Bronchial epithelial cell (primary cell): Measurements from ENCODE around the gene ZNF669. TPM values are rescaled to one million over a fixed set of nuclear protein-coding genes. Genes with fewer than 3 reads are reported as not detected.

Experiments
- DNase-seq: peaks from one replicate; pipeline ENCODE4 v3.0.0-alpha.2; 2010; ENCODE audit warnings: low read depth
- FAIRE-seq: peaks from 2 replicates; lab custom pipeline; 2011; peaks lifted over from hg19 to GRCh38; lab: Jason Lieb, UNC
- H3K27me3 ChIP-seq: 2 replicates; pipeline ENCODE4 v1.5.1; 2011; ENCODE audit warnings: low read length; ENCODE audit not compliant: control insufficient read depth, insufficient read depth
- H3K36me3 ChIP-seq: 2 replicates; pipeline ENCODE4 v1.5.1; 2011; ENCODE audit warnings: low read length; ENCODE audit not compliant: control insufficient read depth, insufficient read depth
- H3K4me3 ChIP-seq: 2 replicates; pipeline ENCODE4 v1.5.1; 2011; ENCODE audit warnings: mild to moderate bottlenecking, low read depth, low read length, control low read depth
- CTCF ChIP-seq: IDR thresholded peaks from 2 replicates; pipeline ENCODE4 v1.5.1; 2011; ENCODE audit warnings: mild to moderate bottlenecking, moderate library complexity, low read length, control low read depth, inconsistent platforms; ENCODE audit not compliant: insufficient read depth, severe bottlenecking
- total RNA-seq: library from RNA; depleted of rRNA; stranded (reverse); fragments of >200 nt; gene quantifications from 2 replicates; pipeline ENCODE4 v1.2.1, GENCODE V29; 2014

The ZNF669 gene
- total RNA-seq, 1 donor from 2014 or later = 10.3 TPM

- Histone ChIP-seq H3K27me3 (no peaks in the 10 kb centered on the region), H3K4me3 (no peak overlapping the region), H3K36me3 (peaks cover 10% of the 10 kb centered on the region)
- FAIRE-seq (no peak), DNase-seq (no peak)
- TF ChIP-seq CTCF = no peak
Measured at GRCh38 chr1:247100676-247101279, 3.4 kb downstream of the ZNF669 start.

GRCh38 chr1:247096958-247097357, 7.2 kb downstream of the ZNF669 start:
- no peak for TF ChIP-seq CTCF
- H3K4me3 ChIP-seq = no peak overlapping the region
- FAIRE-seq (no peak), DNase-seq (no peak)
- no peaks in the 10 kb centered on the region for H3K27me3 ChIP-seq
- H3K36me3 ChIP-seq = peaks cover 10% of the 10 kb centered on the region

GRCh38 chr1:247096544-247096943, 7.6 kb downstream of the ZNF669 start:
- no peak for TF ChIP-seq CTCF
- Histone ChIP-seq H3K27me3 (no peaks in the 10 kb centered on the region), H3K4me3 (no peak overlapping the region), H3K36me3 (peaks cover 9% of the 10 kb centered on the region)
- no peak for FAIRE-seq
- no peak for DNase-seq

GRCh38 chr1:247096112-247096511, 8.0 kb downstream of the ZNF669 start:
- TF ChIP-seq CTCF = no peak
- H3K36me3 ChIP-seq = peaks cover 7% of the 10 kb centered on the region
- H3K4me3 ChIP-seq = no peak overlapping the region
- no peaks in the 10 kb centered on the region for H3K27me3 ChIP-seq
- no peak for DNase-seq
- no peak for FAIRE-seq

GRCh38 chr1:247090455-247090854, 13.7 kb downstream of the ZNF669 start:
- Histone ChIP-seq H3K4me3 (no peak overlapping the region), H3K36me3 (no peaks in the 10 kb centered on the region), H3K27me3 (no peaks in the 10 kb centered on the region)
- FAIRE-seq = no peak
- no peak for DNase-seq
- TF ChIP-seq CTCF = no peak

GRCh38 chr1:247089616-247090375, 14.4 kb downstream of the ZNF669 start:
- no peak overlapping the region for H3K4me3 ChIP-seq
- DNase-seq (no peak), FAIRE-seq (no peak)
- TF ChIP-seq CTCF = no peak
- no peaks in the 10 kb centered on the region for H3K27me3 ChIP-seq
- no peaks in the 10 kb centered on the region for H3K36me3 ChIP-seq
